Erythroblast (primary cell): Measurements from ENCODE around the gene COL4A2.

Experiments used
- GATA1 ChIP-seq: IDR thresholded peaks from 2 replicates; pipeline ENCODE4 v1.6.1; 2011; ENCODE audit warnings: low read depth, mild to moderate bottlenecking, control low read depth, low read length, moderate library complexity
- POLR2A ChIP-seq: IDR thresholded peaks from 2 replicates; pipeline ENCODE4 v1.6.1; 2011; ENCODE audit warnings: mild to moderate bottlenecking, low read length

GRCh38 chr13:110505594-110505993, 198.5 kb downstream of the COL4A2 start:
- TF ChIP-seq POLR2A, result no peak
- no peak for TF ChIP-seq GATA1
